ENCODE results near the gene NEURL2.
A peak's percentile ranks its signal among the peaks of the same experiment; 100 is the strongest.

The NEURL2 gene

GRCh38 chr20:45859916-45860315 lies 31.1 kb downstream of the NEURL2 start:
- no peak overlapping the region for H3K4me3 ChIP-seq (ENCODE audit: low read length)
- no peak for TF ChIP-seq ZNF274 (IDR thresholded peaks at IDR 0.05; ENCODE audit: low read depth, low read length)

GRCh38 chr20:45857882-45858216 lies 33.2 kb downstream of the NEURL2 start:
- TF ChIP-seq ZNF274 (IDR thresholded peaks at IDR 0.05; ENCODE audit: low read depth, low read length), result no peak
- peak overlapping the region; percentile 76 for H3K4me3 ChIP-seq (ENCODE audit: low read length)

GRCh38 chr20:45857114-45857881 lies 33.7 kb downstream of the NEURL2 start, which contains the start of the genes ACOT8 and ZSWIM3:
Gene ACOT8 (minus strand): TSS chr20:45857392. CDS start chr20:45857315, 77 bp downstream.
Gene ZSWIM3 (plus strand): TSS chr20:45857614. CDS start chr20:45857826, 212 bp downstream.
- H3K4me3 ChIP-seq (ENCODE audit: low read length), result peak within 1 kb of the TSS; percentile 83
- no peak for TF ChIP-seq ZNF274 (IDR thresholded peaks at IDR 0.05; ENCODE audit: low read depth, low read length)

- no peak overlapping the region for H3K4me3 ChIP-seq (ENCODE audit: low read length)
Observed at GRCh38 chr20:45853484-45853883, 37.5 kb downstream of the NEURL2 start.

GRCh38 chr20:45852326-45852725 lies 38.7 kb downstream of the NEURL2 start:
- no peak overlapping the region for H3K4me3 ChIP-seq (ENCODE audit: low read length)
- TF ChIP-seq ZNF274 (IDR thresholded peaks at IDR 0.05; ENCODE audit: low read depth, low read length), result no peak

More at GRCh38 chr20:45853484-45853883, 37.5 kb downstream of the NEURL2 start:
- TF ChIP-seq ZNF274 (IDR thresholded peaks at IDR 0.05; ENCODE audit: low read depth, low read length), result no peak

- TF ChIP-seq ZNF274 (IDR thresholded peaks at IDR 0.05; ENCODE audit: low read depth, low read length), result no peak
Observed at GRCh38 chr20:45851501-45851900, 39.5 kb downstream of the NEURL2 start.

GRCh38 chr20:45850926-45851325 lies 40.1 kb downstream of the NEURL2 start:
- no peak for TF ChIP-seq ZNF274 (IDR thresholded peaks at IDR 0.05; ENCODE audit: low read depth, low read length)
- H3K4me3 ChIP-seq (ENCODE audit: low read length), result no peak overlapping the region

More at GRCh38 chr20:45851501-45851900, 39.5 kb downstream of the NEURL2 start:
- H3K4me3 ChIP-seq (ENCODE audit: low read length), result no peak overlapping the region

- no peak for TF ChIP-seq ZNF274 (IDR thresholded peaks at IDR 0.05; ENCODE audit: low read depth, low read length)
- no peak overlapping the region for H3K4me3 ChIP-seq (ENCODE audit: low read length)
Observed at GRCh38 chr20:45850238-45850637, 40.8 kb downstream of the NEURL2 start.

GRCh38 chr20:45848969-45849582 lies 41.9 kb downstream of the NEURL2 start:
- H3K4me3 ChIP-seq (ENCODE audit: low read length), result no peak overlapping the region
- no peak for TF ChIP-seq ZNF274 (IDR thresholded peaks at IDR 0.05; ENCODE audit: low read depth, low read length)

- no peak overlapping the region for H3K4me3 ChIP-seq (ENCODE audit: low read length)
- no peak for TF ChIP-seq ZNF274 (IDR thresholded peaks at IDR 0.05; ENCODE audit: low read depth, low read length)
Observed at GRCh38 chr20:45848421-45848820, 42.6 kb downstream of the NEURL2 start.

- TF ChIP-seq ZNF274 (IDR thresholded peaks at IDR 0.05; ENCODE audit: low read depth, low read length), result no peak
- H3K4me3 ChIP-seq (ENCODE audit: low read length), result no peak overlapping the region
Observed at GRCh38 chr20:45845452-45845851, 45.6 kb downstream of the NEURL2 start.

- H3K4me3 ChIP-seq (ENCODE audit: low read length), result no peak overlapping the region
- TF ChIP-seq ZNF274 (IDR thresholded peaks at IDR 0.05; ENCODE audit: low read depth, low read length), result no peak
Observed at GRCh38 chr20:45843506-45843905, 47.5 kb downstream of the NEURL2 start.

- no peak overlapping the region for H3K4me3 ChIP-seq (ENCODE audit: low read length)
- TF ChIP-seq ZNF274 (IDR thresholded peaks at IDR 0.05; ENCODE audit: low read depth, low read length), result no peak
Observed at GRCh38 chr20:45842169-45842812, 48.7 kb downstream of the NEURL2 start.

GRCh38 chr20:45841407-45842129 lies 49.4 kb downstream of the NEURL2 start:
- H3K4me3 ChIP-seq (ENCODE audit: low read length), result no peak overlapping the region
- TF ChIP-seq ZNF274 (IDR thresholded peaks at IDR 0.05; ENCODE audit: low read depth, low read length), result no peak

Data from GM08714 (cell line).